ENCODE results near the gene DPP10.

Gene DPP10

GRCh38 chr2:115396579-115396978, 954.1 kb downstream of the DPP10 start:
- H3K36me3 ChIP-seq (ENCODE audit: control insufficient read depth in 2 of 2, insufficient read depth in 1 of 2, low read length in 2 of 2) = no peaks in the 10 kb centered on the region
- H3K27ac ChIP-seq (ENCODE audit: extremely low read depth, low read depth, low read length) = no peak overlapping the region
- H3K4me1 ChIP-seq (ENCODE audit: control insufficient read depth, insufficient read depth, low read length) = no peaks in the 10 kb centered on the region
- ChIA-PET POLR2A (no interaction called here), CTCF (no interaction called here)
- TF ChIP-seq ZNF561 (tag by site-specific recombination; IDR thresholded peaks at IDR 0.05; ENCODE audit: borderline replicate concordance) (no peak), ZNF518A (tag by site-specific recombination; conservative IDR thresholded peaks at IDR 0.05; ENCODE audit: low read depth) (no peak), REPIN1 (tag by site-specific recombination; IDR thresholded peaks at IDR 0.05; ENCODE audit: low read depth) (no peak), ZSCAN23 (tag by site-specific recombination; IDR thresholded peaks at IDR 0.05) (no peak), ZNF558 (tag by site-specific recombination; IDR thresholded peaks at IDR 0.05) (no peak), ZNF658 (tag by site-specific recombination; IDR thresholded peaks at IDR 0.05) (no peak), ZNF202 (tag by site-specific recombination; IDR thresholded peaks at IDR 0.05; ENCODE audit: borderline replicate concordance) (no peak), ZNF37A (tag by site-specific recombination; IDR thresholded peaks at IDR 0.05) (no peak), PRDM4 (tag by site-specific recombination; IDR thresholded peaks at IDR 0.05) (no peak), SETDB1 (IDR thresholded peaks at IDR 0.05; ENCODE audit: insufficient read length, low read length) (no peak), AEBP2 (tag by site-specific recombination; IDR thresholded peaks at IDR 0.05; ENCODE audit: borderline replicate concordance) (no peak), SCRT2 (tag by site-specific recombination; IDR thresholded peaks at IDR 0.05) (no peak), ZNF146 (tag by site-specific recombination; IDR thresholded peaks at IDR 0.05) (no peak), WT1 (tag by site-specific recombination; IDR thresholded peaks at IDR 0.05) (no peak)
- no peaks in the 10 kb centered on the region for H3K9me3 ChIP-seq (ENCODE audit: control insufficient read depth, insufficient read depth, low read depth, low read length)
- no peak overlapping the region for H3K4me3 ChIP-seq (ENCODE audit: low read depth, low read length)

- POLR2A ChIA-PET = no interaction called here
- CTCF ChIA-PET = no interaction called here
- H3K9me3 ChIP-seq (ENCODE audit: control insufficient read depth, insufficient read depth, low read depth, low read length) = no peaks in the 10 kb centered on the region
- H3K27ac ChIP-seq (ENCODE audit: extremely low read depth, low read depth, low read length) = no peak overlapping the region
- no peak overlapping the region for H3K4me3 ChIP-seq (ENCODE audit: low read depth, low read length)
- no peaks in the 10 kb centered on the region for H3K36me3 ChIP-seq (ENCODE audit: control insufficient read depth in 2 of 2, insufficient read depth in 1 of 2, low read length in 2 of 2)
- H3K4me1 ChIP-seq (ENCODE audit: control insufficient read depth, insufficient read depth, low read length) = no peaks in the 10 kb centered on the region
- TF ChIP-seq GLIS2 (tag by site-specific recombination; IDR thresholded peaks at IDR 0.05) (no peak), ZNF610 (tag by site-specific recombination; IDR thresholded peaks at IDR 0.05; ENCODE audit: borderline replicate concordance) (no peak), ZNF211 (tag by site-specific recombination; IDR thresholded peaks at IDR 0.05; ENCODE audit: low read depth) (no peak), ZNF148 (tag by site-specific recombination; IDR thresholded peaks at IDR 0.05; ENCODE audit: borderline replicate concordance) (no peak), IKZF3 (tag by site-specific recombination; IDR thresholded peaks at IDR 0.05) (no peak), AEBP2 (tag by site-specific recombination; IDR thresholded peaks at IDR 0.05; ENCODE audit: borderline replicate concordance) (no peak), ZNF37A (tag by site-specific recombination; IDR thresholded peaks at IDR 0.05) (no peak), ZNF777 (tag by site-specific recombination; IDR thresholded peaks at IDR 0.05; ENCODE audit: borderline replicate concordance) (no peak), ZBTB7A (tag by site-specific recombination; IDR thresholded peaks at IDR 0.05; ENCODE audit: low read depth) (no peak), ZFP37 (tag by site-specific recombination; IDR thresholded peaks at IDR 0.05) (no peak)
Observed at GRCh38 chr2:115400940-115401339, 958.5 kb downstream of the DPP10 start.
